Stimulated activated naive B cell treated with anti-CD40 and anti-IgM and Interleukin-4, amounts not matched to agents 10 μg/mL and 1 μg/mL and 100 μg/mL, for 72 hours (primary cell): ENCODE measurements around the gene SHISAL2B.

ENCODE experiments used
- ATAC-seq, 2 donors: fragments of 150-1000 bp; cut with Tn5 transposase; replicated peaks; 2 replicates each; pipeline ENCODE4 v1.10.0; 2021; ENCODE audit warnings: moderate library complexity in 1 of 2
- DNase-seq: peaks from one replicate; pipeline ENCODE4 v3.0.0; 2021
- H3K27ac Mint-ChIP-seq: one replicate; pipeline ENCODE4 v1.8.0; 2022; ENCODE audit warnings: mild to moderate bottlenecking, mixed read lengths
- H3K27me3 Mint-ChIP-seq, 2 donors: one replicate each; pipeline ENCODE4 v1.8.0; 2022; ENCODE audit warnings: mixed read lengths in 2 of 2
- H3K36me3 Mint-ChIP-seq, 2 donors: one replicate each; pipeline ENCODE4 v1.8.0; 2022; ENCODE audit warnings: mixed read lengths in 2 of 2, mild to moderate bottlenecking in 1 of 2
- H3K4me1 Mint-ChIP-seq, 2 donors: one replicate each; pipeline ENCODE4 v1.8.0; 2022; ENCODE audit warnings: mixed read lengths in 2 of 2, mild to moderate bottlenecking in 1 of 2
- H3K4me3 Mint-ChIP-seq, 2 donors: one replicate each; pipeline ENCODE4 v1.8.0; 2022; ENCODE audit warnings: mild to moderate bottlenecking in 2 of 2, mixed read lengths in 2 of 2, moderate library complexity in 1 of 2
- H3K9me3 Mint-ChIP-seq, 2 donors: one replicate each; pipeline ENCODE4 v1.8.0; 2022; ENCODE audit warnings: mixed read lengths in 2 of 2, mild to moderate bottlenecking in 1 of 2

Gene SHISAL2B

DNA sequence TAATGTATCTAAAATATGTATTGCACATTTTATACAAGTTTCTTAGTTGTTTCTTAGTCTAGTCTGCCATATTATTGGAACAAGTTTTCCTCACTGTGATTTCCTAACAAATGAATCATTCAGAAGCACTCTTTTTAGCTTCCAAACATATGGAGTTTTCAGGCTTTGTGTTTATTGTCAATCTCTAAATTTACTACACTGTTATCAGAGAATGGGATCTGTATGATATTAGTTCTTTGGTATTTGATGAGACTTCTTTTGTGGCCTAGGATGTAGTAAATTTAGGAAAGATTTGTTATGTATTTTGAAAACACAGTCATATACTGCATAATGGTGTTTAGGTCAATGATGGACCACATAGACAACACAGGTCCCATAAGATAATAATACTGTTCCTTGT is 52.5 kb downstream of the SHISAL2B start:
- Mint-ChIP-seq H3K27ac (no peak overlapping the region), H3K27me3 (no peaks in the 10 kb centered on the region), H3K36me3 (peaks cover 12 to 21% of the 10 kb centered on the region in 2 donors), H3K9me3 (no peaks in the 10 kb centered on the region), H3K4me1 (peaks cover 3 to 5% of the 10 kb centered on the region in 2 donors), H3K4me3 (no peak overlapping the region)
- no peak for ATAC-seq
- no peak for DNase-seq

DNA sequence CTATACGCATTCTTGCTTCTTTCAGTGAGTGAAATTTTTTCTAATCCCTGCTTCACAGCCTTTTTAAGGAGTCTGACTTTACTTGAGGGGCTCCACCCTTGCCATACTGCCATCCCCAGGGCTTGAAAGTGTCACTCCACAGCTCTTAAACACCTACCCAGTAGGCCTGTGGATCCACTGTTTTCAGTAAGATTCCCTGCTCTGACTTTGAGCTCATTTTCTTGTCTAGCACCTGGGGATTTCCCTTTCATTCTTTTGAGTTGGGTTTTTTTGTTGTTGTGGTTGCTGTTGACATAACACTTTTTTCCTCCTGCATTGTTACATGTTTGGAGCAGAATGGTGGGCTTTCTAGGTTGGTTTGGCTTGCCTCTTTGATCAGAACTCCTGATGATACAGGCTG is 54.6 kb downstream of the SHISAL2B start:
- Mint-ChIP-seq H3K4me1 (peaks cover 3 to 14% of the 10 kb centered on the region in 2 donors), H3K27me3 (no peaks in the 10 kb centered on the region), H3K4me3 (no peak overlapping the region), H3K27ac (no peak overlapping the region), H3K9me3 (no peaks in the 10 kb centered on the region), H3K36me3 (peaks cover 11 to 13% of the 10 kb centered on the region in 2 donors)
- DNase-seq (no peak), ATAC-seq (no peak)

DNA sequence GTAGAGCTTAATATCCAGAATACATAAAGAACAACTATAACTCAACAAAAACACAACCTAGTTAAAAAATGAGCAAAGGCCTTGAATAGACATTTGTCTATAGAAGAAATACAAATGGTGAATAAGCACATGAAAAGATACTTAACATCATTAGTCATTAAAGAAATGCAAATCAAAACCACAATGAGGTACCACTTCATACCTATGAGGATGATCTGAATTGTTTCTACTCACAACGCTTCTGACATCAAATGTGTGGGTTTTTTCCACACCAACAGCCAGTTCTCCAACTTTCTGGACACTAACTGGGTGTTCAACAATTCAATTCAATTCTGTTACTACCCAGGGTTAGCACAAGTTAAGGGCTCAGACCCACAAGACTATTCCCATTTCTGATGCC is 56.1 kb downstream of the SHISAL2B start:
- H3K4me1 Mint-ChIP-seq: peaks cover 5 to 28% of the 10 kb centered on the region in 2 donors

DNA sequence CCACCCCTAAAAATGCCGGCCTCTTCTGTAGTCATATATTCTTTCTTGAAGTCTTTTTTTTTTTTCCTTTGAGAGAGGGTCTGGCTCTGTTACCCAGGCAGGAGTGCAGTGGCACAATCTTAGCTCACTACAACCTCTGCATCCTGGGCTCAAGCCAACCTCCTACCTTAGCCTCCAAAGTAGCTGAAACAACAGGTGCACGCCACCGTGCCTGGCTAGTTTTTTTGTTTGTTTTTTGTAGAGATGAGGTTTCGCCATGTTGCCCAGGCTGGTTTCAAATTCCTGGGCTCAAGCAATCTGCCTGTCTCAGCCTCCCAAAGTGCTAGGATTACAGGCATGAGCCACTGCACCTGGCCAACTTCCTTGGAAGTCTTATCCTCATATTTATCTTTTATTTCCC is 59.1 kb downstream of the SHISAL2B start:
- ATAC-seq (no peak), DNase-seq (no peak)
- Mint-ChIP-seq H3K4me1 (peaks cover 2 to 28% of the 10 kb centered on the region in 2 donors), H3K36me3 (peaks cover 5 to 6% of the 10 kb centered on the region in 2 donors), H3K9me3 (no peaks in the 10 kb centered on the region), H3K27me3 (no peaks in the 10 kb centered on the region), H3K4me3 (no peak overlapping the region), H3K27ac (no peak overlapping the region)

More for the DNA sequence above, 56.1 kb downstream of the SHISAL2B start:
- H3K36me3 Mint-ChIP-seq: peaks cover 7 to 10% of the 10 kb centered on the region in 2 donors
- H3K9me3 Mint-ChIP-seq: no peaks in the 10 kb centered on the region
- no peak overlapping the region for H3K27ac Mint-ChIP-seq
- ATAC-seq (no peak), DNase-seq (no peak)
- H3K27me3 Mint-ChIP-seq: no peaks in the 10 kb centered on the region
- H3K4me3 Mint-ChIP-seq: no peak overlapping the region

DNA sequence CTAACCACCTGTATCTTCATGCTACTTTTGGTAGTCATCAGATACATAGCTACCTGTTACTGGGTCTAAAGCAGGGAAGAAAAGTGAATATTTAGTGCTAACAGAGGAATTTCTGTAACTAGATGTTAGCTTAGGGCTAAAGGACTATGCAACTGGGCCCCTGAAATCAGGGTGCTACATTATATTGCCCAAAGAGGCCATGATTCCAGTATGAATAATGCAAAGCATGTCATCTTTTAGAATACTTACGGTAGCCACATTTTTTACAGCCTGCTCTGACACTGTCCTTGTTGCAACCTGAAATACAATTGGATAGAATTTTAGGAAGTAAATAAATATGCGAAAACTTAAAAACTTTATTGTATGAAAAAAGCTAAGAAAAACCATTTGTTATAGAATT is 63.8 kb downstream of the SHISAL2B start:
- H3K4me3 Mint-ChIP-seq: no peak overlapping the region
- peaks cover 6 to 31% of the 10 kb centered on the region in 2 donors for H3K4me1 Mint-ChIP-seq
- no peaks in the 10 kb centered on the region for H3K9me3 Mint-ChIP-seq
- DNase-seq (no peak), ATAC-seq (no peak)
- H3K36me3 Mint-ChIP-seq: peaks cover 7 to 10% of the 10 kb centered on the region in 2 donors
- no peak overlapping the region for H3K27ac Mint-ChIP-seq
- H3K27me3 Mint-ChIP-seq: no peaks in the 10 kb centered on the region

DNA sequence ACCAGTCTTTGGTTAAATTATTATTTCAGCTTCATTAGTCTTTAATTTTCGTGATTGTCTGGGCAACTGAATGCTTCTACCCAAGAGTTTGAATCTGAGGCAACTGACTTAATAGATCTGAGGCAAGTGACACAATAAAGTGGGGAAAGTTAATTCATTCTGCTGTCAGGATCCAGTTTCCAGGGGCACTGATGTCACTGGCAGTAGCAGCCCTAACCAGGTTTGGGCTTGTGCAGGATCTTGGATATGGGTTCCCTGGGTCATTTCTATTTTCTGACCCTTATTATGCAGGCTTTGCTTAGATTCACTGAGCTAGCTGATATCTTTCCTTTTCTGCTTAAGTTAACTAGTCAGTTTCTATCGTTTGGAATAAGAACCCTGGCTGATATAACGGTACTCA is 68.6 kb downstream of the SHISAL2B start:
- ATAC-seq (no peak), DNase-seq (no peak)
- Mint-ChIP-seq H3K4me3 (no peak overlapping the region), H3K27ac (no peak overlapping the region), H3K27me3 (no peaks in the 10 kb centered on the region), H3K4me1 (peaks cover 3 to 22% of the 10 kb centered on the region in 2 donors), H3K36me3 (peaks cover 7 to 17% of the 10 kb centered on the region in 2 donors), H3K9me3 (no peaks in the 10 kb centered on the region)

DNA sequence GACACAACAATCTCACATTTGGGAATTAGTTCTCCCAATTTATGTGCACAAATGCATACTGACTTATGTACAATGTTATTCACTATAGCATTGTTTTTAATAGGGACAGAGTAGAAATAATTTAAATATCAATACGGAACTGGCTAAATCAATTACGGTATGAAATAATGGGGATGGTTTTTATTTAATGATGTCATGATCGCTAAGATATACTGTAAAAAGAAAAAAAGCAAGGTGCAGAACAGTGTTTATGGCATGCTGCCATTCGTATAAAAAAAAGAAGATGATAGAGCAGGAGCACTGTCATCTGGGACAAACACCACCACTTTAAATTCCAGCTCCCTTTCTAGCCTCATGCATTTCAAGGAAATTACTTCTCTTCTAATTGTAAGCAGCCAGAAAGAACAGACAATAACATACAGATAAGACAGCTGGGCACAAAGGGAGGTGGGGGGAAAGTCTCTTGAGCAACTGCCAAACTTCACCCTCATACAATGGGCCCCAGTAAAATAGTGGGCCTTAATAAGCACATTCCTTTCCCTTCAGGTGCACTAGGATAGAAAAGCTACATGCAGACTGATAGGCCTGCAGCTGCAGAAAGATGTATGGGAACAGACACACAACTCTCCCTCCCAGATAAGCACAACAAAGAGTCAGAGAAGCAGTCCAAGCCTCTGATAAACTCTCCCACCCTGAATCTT is 69.8 kb downstream of the SHISAL2B start:
- no peak overlapping the region for H3K4me3 Mint-ChIP-seq
- ATAC-seq: no peak
- no peaks in the 10 kb centered on the region for H3K9me3 Mint-ChIP-seq
- H3K4me1 Mint-ChIP-seq: peaks cover 6 to 28% of the 10 kb centered on the region in 2 donors
- DNase-seq: no peak
- H3K36me3 Mint-ChIP-seq: peaks cover 10 to 19% of the 10 kb centered on the region in 2 donors
- no peak overlapping the region for H3K27ac Mint-ChIP-seq
- no peaks in the 10 kb centered on the region for H3K27me3 Mint-ChIP-seq

DNA sequence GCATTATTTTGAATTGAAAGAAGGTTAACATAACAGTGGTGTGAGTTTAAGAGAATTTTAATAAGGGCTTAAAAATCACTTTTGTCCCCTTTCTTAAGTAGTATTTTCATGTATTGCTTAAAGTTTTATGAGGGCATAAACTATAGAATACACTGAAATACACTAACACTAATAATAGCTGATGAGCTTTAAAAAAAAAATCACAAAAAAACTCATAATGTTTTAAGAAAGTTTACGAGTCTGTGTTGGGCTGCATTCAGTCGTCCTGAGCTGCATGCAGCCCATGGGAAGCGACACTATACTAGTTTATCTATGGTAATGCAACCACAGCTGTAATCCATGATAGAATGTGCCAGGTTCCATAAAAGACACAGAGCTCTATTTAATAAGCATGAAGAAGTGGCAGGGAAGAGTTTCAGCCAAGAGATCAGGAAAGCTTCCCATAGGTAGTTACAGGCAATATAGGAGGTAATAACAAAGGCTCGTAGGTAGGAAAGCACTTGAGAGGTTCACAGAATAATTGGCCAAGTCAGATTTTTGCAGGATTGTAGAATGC is 73.7 kb downstream of the SHISAL2B start:
- Mint-ChIP-seq H3K9me3 (no peaks in the 10 kb centered on the region), H3K27me3 (no peaks in the 10 kb centered on the region), H3K4me1 (peaks cover 18 to 48% of the 10 kb centered on the region in 2 donors), H3K4me3 (no peak overlapping the region), H3K36me3 (peaks cover 11 to 22% of the 10 kb centered on the region in 2 donors), H3K27ac (no peak overlapping the region)
- ATAC-seq: no peak
- no peak for DNase-seq

DNA sequence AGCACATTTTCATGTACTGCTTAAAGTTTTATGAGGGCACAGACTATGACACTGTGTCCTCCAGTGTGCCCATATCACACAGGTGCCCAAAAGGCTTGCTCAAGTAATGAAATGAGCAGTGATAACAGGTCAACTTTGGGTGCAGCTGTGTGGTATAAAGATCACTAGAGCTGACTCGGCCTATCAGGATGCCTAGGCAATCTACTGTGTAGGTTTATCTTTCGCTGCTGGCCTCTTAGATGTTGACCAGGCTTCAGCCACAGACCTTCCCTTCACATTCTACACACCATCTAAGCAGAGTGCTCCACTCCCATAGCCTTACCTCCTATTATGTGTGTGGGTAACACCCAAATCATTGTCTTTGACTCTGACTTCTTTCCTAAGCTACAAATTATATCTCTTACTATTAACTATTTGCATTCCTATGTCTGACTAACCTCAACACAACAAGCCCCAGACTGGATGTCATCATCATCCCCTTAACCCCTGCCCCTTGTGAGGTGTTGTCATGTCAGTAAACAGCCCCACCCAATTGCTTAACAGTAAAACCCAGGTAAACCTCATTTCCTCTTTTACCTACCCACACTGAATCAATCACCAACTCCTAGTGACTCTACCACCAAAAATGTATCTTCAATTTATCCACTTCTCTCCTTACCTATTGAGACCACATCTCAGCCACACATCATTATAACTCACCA is 75.7 kb downstream of the SHISAL2B start:
- no peak overlapping the region for H3K4me3 Mint-ChIP-seq
- ATAC-seq (no peak), DNase-seq (no peak)
- H3K9me3 Mint-ChIP-seq: no peaks in the 10 kb centered on the region
- H3K4me1 Mint-ChIP-seq: peaks cover 25 to 52% of the 10 kb centered on the region in 2 donors
- H3K27me3 Mint-ChIP-seq: no peaks in the 10 kb centered on the region
- H3K27ac Mint-ChIP-seq: no peak overlapping the region
- H3K36me3 Mint-ChIP-seq: peaks cover 11 to 16% of the 10 kb centered on the region in 2 donors

DNA sequence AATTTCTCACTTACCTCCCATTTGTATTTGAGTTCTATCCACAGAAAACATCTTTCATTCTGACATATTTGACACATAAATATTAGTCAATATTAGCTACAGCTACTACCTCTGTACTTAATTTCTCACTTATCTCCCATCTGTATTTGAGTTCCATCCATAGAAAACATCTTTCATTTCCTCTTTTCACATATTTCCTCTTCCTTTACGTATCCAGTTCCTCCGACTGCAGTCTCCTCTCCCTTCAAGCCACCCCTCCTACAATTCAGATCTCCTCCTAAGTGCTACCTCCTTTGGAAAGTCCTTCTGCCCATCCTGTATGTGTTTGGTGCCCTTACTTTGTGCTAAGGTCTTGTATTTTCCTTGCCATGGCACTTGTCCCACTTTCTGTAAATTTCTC is 76.6 kb downstream of the SHISAL2B start:
- H3K27me3 Mint-ChIP-seq: no peaks in the 10 kb centered on the region
- H3K27ac Mint-ChIP-seq: no peak overlapping the region
- peaks cover 25 to 52% of the 10 kb centered on the region in 2 donors for H3K4me1 Mint-ChIP-seq
- ATAC-seq (no peak), DNase-seq (no peak)
- peaks cover 11 to 15% of the 10 kb centered on the region in 2 donors for H3K36me3 Mint-ChIP-seq
- peak overlapping the region; percentile 49 to 98 for H3K4me3 Mint-ChIP-seq
- H3K9me3 Mint-ChIP-seq: no peaks in the 10 kb centered on the region
